ENCODE measurements around the gene GRK5.

GRCh38 chr10:119274519-119275045 lies 67.2 kb downstream of the GRK5 start:
- no peak for TF ChIP-seq CTCF (IDR thresholded peaks at IDR 0.05)
- no peak for TF ChIP-seq EZH2 (IDR thresholded peaks at IDR 0.05)
